GM12891 (cell line): ENCODE data around the gene GPR142.

Experiments used
- PAX5 ChIP-seq: IDR thresholded peaks from 2 replicates; pipeline ENCODE4 v1.6.1; 2011; ENCODE audit warnings: low read length, moderate library complexity, mild to moderate bottlenecking; ENCODE audit not compliant: insufficient read depth, severe bottlenecking
- POLR2A ChIP-seq: IDR thresholded peaks from 2 replicates; pipeline ENCODE4 v1.6.1; 2011; ENCODE audit warnings: low read depth, low read length, control low read depth
- POLR2AphosphoS5 ChIP-seq: IDR thresholded peaks from 2 replicates; pipeline ENCODE4 v1.6.1; 2011; ENCODE audit warnings: low read depth, low read length, control low read depth
- TAF1 ChIP-seq: IDR thresholded peaks from 2 replicates; pipeline ENCODE4 v1.6.1; 2011; ENCODE audit warnings: low read depth, low read length, control low read depth

- no peak for TF ChIP-seq POLR2A
- no peak for TF ChIP-seq TAF1
- no peak for TF ChIP-seq POLR2AphosphoS5
- TF ChIP-seq PAX5: no peak
Measured at GRCh38 chr17:74347646-74348045, 19.7 kb upstream of the GPR142 start.
